KG1 (cell line): ENCODE data around the gene TWIST2.

Source experiments
- DNase-seq: peaks from one replicate; lab custom pipeline; 2025; lab: John Stamatoyannopoulos, UW

TWIST2 gene

GRCh38 chr2:238956676-238957075 lies 108.8 kb downstream of the TWIST2 start:
- DNase-seq: no peak
